Measurements from ENCODE around the gene SYT15.

The SYT15 gene

GRCh38 chr10:46559231-46559671, 19.7 kb upstream of the SYT15 start (continued):
- TF ChIP-seq CREB5 (CRISPR knock-in tag; IDR thresholded peaks at IDR 0.05; ENCODE audit: low read depth) (no peak), CSDC2 (CRISPR knock-in tag; IDR thresholded peaks at IDR 0.05) (no peak), RARB (CRISPR knock-in tag; IDR thresholded peaks at IDR 0.05) (no peak), ZNF70 (CRISPR knock-in tag; IDR thresholded peaks at IDR 0.05) (no peak), ZFP30 (CRISPR knock-in tag; IDR thresholded peaks at IDR 0.05) (no peak), TOX (CRISPR knock-in tag; IDR thresholded peaks at IDR 0.05; ENCODE audit: borderline replicate concordance) (no peak)

GRCh38 chr10:46560381-46560780, 18.5 kb upstream of the SYT15 start:
- no peak for ATAC-seq

GRCh38 chr10:46560952-46561351, 18.0 kb upstream of the SYT15 start:
- no peak for ATAC-seq
- no peak for TF ChIP-seq ZNF70 (CRISPR knock-in tag; IDR thresholded peaks at IDR 0.05)
- TF ChIP-seq ARNTL (CRISPR knock-in tag; IDR thresholded peaks at IDR 0.05; ENCODE audit: borderline replicate concordance, low read depth), result no peak
- TF ChIP-seq RARB (CRISPR knock-in tag; IDR thresholded peaks at IDR 0.05), result no peak
- no peak for TF ChIP-seq ZFP3 (CRISPR knock-in tag; IDR thresholded peaks at IDR 0.05)
- no peak for TF ChIP-seq TCF4 (CRISPR knock-in tag; IDR thresholded peaks at IDR 0.05; ENCODE audit: borderline replicate concordance)
- no peak for TF ChIP-seq BACH2 (CRISPR knock-in tag; IDR thresholded peaks at IDR 0.05; ENCODE audit: borderline replicate concordance)
- no peak for TF ChIP-seq TOX (CRISPR knock-in tag; IDR thresholded peaks at IDR 0.05; ENCODE audit: borderline replicate concordance)
- no peak for TF ChIP-seq POU6F1 (CRISPR knock-in tag; IDR thresholded peaks at IDR 0.05; ENCODE audit: borderline replicate concordance, low read depth)
- TF ChIP-seq ZNF8 (CRISPR knock-in tag; IDR thresholded peaks at IDR 0.05), result no peak
- TF ChIP-seq TSHZ2 (CRISPR knock-in tag; IDR thresholded peaks at IDR 0.05), result no peak
- no peak for TF ChIP-seq PATZ1 (CRISPR knock-in tag; IDR thresholded peaks at IDR 0.05; ENCODE audit: borderline replicate concordance)

More at GRCh38 chr10:46560381-46560780, 18.5 kb upstream of the SYT15 start:
- TF ChIP-seq TOX (CRISPR knock-in tag; IDR thresholded peaks at IDR 0.05; ENCODE audit: borderline replicate concordance) (no peak), TCF4 (CRISPR knock-in tag; IDR thresholded peaks at IDR 0.05; ENCODE audit: borderline replicate concordance) (no peak), RARB (CRISPR knock-in tag; IDR thresholded peaks at IDR 0.05) (no peak), SNAI2 (CRISPR knock-in tag; IDR thresholded peaks at IDR 0.05) (no peak), ESRRG (CRISPR knock-in tag; IDR thresholded peaks at IDR 0.05) (no peak), ZFP30 (CRISPR knock-in tag; IDR thresholded peaks at IDR 0.05) (no peak), CREB5 (CRISPR knock-in tag; IDR thresholded peaks at IDR 0.05; ENCODE audit: low read depth) (no peak), ZNF565 (CRISPR knock-in tag; conservative IDR thresholded peaks at IDR 0.05; ENCODE audit: low read depth) (no peak), TSHZ2 (CRISPR knock-in tag; IDR thresholded peaks at IDR 0.05) (no peak), ZC3H10 (CRISPR knock-in tag; IDR thresholded peaks at IDR 0.05) (no peak), PPARA (CRISPR knock-in tag; IDR thresholded peaks at IDR 0.05; ENCODE audit: borderline replicate concordance) (no peak), ARNTL (CRISPR knock-in tag; IDR thresholded peaks at IDR 0.05; ENCODE audit: borderline replicate concordance, low read depth) (no peak)
- TF ChIP-seq, protein P1, sequence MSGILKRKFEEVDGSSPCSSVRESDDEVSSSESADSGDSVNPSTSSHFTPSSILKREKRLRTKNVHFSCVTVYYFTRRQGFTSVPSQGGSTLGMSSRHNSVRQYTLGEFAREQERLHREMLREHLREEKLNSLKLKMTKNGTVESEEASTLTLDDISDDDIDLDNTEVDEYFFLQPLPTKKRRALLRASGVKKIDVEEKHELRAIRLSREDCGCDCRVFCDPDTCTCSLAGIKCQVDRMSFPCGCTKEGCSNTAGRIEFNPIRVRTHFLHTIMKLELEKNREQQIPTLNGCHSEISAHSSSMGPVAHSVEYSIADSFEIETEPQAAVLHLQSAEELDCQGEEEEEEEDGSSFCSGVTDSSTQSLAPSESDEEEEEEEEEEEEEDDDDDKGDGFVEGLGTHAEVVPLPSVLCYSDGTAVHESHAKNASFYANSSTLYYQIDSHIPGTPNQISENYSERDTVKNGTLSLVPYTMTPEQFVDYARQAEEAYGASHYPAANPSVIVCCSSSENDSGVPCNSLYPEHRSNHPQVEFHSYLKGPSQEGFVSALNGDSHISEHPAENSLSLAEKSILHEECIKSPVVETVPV (CRISPR knock-in tag; IDR thresholded peaks at IDR 0.05), result no peak

Data from SK-N-SH treated with all-trans-retinoic acid at 6 μM for 48 hours (cell line).